ENCODE results near the gene PRKCH.

- TF ChIP-seq EZH2 (IDR thresholded peaks at IDR 0.05) = no peak
- no peak for TF ChIP-seq POLR2AphosphoS5 (IDR thresholded peaks at IDR 0.05; ENCODE audit: borderline replicate concordance, low read depth, low read length)
Observed at GRCh38 chr14:61387076-61387475, 65.7 kb downstream of the PRKCH start.

Measured in SK-N-MC (cell line).